Activated CD8-positive, alpha-beta memory T cell treated with anti-CD3 and anti-CD28 coated beads, Interleukin-2, amount 50 U/mL, for 24 hours (primary cell): ENCODE results near the gene SLC9A8.
"Not testable (repeated sequence)": the region's sequence is repeated elsewhere in the genome, so short reads cannot be mapped to it uniquely, and the experiment has no call there.

Source experiments
- DNase-seq: peaks from one replicate; pipeline ENCODE4 v3.0.0-alpha.2; 2020; ENCODE audit errors: extremely low read depth

SLC9A8 gene

GRCh38 chr20:49812507-49813304, at the start of gene SLC9A8:
Gene SLC9A8, plus strand, starts transcription at chr20:49812828. Its CDS starts 95 bp downstream, at chr20:49812923.
- DNase-seq: peak; percentile 70

DNA sequence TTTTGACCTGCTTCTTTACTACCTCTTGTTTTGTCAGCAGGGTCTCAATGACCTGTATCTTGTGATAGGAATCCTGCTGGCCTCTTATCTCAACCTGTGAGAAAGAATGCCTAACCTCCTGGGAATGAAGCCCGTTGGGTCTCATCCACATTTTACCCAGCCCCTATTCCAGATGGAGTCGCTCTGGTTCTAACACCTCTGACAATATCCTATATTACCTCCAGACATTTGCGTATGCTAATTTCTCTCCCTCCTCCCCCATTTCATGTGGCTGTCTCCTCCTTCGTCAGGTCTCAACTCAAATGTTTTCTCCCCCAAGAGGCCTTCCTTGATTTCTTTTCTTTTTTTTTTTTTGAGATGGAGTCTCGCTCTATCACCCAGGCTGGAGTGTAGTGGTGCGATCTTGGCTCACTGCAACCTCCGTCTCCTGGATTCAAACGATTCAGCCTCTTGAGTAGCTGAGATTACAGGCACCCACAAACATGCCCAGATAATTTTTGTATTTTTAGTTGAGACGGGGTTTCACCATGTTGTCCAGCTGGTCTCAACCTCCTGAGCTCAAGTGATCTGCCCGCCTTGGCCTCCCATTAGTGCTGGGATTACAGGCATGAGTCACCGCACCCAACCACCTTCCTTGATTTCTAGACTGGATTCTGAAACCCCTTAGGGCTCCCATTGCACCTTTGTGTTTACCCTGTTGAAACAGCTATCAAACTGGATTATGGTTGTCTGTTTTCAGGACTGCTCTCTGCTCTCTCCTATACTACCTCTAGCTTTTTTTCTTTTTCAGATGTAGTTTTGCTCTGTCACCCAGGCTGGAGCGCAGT, 49.5 kb upstream of the SLC9A8 start:
- no peak for DNase-seq

- DNase-seq: no peak
Observed at GRCh38 chr20:49765413-49765736, 47.3 kb upstream of the SLC9A8 start.

DNA sequence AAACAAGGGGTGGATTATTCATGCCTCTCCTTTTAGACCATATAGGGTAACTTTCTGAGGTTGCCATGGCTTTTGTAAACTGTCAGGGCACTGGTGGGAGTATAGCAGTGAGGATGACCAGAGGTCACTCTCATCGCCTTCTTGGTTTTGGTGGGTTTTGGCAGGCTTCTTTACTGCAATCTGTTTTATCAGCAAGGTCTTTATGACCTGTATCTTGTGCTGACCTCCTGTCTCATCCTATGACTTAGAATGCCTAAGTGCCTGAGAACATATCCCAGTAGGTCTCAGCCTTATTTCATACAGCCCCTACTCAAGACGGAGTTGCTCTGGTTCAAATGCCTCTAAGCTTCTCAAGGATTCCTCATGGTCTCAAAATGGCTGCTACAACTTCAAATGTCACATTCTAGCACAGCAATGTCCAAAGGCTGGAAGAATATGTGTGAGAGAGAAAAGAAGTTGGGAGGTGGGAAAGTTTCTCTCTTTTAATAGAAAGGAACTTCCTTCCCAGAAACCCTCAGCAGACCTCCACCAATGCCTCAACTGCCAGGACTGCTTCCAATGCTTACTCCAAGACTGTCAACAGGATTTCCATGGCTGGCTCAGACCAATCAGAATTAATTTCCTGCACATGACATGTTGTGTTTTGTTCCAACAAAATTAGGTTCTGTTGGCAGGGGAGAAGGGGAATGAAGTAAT, 46.6 kb upstream of the SLC9A8 start:
- DNase-seq: no peak

DNA sequence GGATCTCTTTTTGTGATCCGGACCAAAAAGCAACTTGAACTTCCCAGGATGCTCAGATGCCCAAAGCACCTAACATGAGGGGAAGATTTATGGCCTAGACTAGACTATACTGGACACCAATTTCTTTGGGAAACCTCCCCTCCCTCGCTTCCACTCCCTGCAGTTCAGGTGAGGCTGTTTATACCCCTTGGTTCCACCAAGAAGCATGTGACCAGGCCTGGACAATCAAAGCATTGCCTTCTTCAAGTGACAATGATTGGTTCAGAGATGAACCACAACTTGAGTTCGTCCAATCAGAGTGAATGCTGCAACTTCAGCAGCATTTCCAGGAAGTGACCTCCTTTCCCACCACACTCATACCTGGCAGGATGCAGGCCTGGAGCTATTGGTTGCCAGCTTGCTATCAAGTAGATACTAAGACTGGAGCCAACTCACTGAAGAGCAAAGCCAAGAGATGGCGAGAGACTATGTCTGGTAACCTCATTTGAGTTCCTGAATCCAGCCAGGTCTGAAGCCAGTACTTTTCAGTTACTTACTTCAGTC, 45.6 kb upstream of the SLC9A8 start:
- DNase-seq: no peak

DNA sequence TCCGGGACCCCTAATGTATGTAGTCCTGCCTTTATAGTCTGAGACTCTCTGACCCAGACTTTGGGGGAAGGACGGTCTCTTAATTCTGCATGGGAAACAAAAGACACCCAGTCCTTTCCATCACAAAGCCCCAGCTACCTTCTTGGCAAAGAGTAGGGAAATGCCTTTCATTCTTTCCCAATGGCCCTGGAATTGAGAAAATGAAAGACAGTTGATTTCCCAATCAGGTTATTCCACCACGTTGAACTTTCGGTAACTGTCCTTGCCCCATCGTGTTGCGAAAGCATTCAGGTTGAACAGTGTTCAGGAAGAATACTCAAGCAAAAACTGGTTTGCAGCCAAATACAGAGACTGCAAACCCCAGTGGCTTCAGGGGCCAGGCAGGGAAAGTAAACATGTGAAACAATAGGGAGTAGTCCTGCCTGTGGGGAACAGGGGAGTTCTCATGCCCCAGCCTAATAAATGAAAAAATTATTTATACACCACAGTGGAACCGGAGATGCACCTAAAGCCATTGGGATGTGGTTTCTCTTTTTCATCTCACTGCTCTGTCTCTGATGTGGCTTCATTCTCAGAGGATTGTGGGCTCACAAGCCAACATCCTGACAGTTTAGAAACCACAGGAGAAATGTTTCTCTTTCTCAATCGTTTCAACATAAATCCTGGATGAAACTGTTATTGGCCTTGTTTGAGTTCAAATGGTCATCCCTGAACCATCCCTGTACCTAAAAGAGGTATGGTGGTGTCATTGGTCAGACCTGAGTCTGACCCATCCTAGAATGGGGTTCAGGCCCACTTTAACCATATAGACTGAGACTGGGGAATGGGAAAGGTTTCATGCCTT, 44.2 kb upstream of the SLC9A8 start:
- DNase-seq: no peak

DNA sequence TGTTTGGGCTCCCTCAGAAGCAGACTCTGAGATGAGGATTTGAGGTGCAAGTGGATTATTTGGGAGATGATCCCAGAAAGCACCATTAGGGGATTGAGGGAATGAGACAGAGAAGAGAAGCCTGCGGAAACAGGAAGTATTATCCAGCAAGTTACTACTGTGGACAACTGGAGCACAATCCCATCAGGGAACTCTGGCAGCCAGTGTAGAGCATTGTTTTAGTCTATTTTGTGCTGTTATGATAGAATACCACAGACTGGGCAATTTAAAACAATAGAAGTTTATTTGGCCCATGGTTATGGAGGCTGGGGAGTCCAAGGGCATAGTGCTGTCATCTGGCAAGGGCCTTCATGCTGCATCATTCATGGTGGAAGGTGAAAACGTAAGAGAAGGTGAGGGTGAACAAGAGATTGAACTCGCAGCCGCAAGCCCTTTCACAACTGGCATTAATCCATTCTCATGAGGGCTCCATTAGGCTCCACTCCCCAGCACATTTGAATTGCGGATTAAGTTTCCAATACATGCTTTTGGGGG, 43.5 kb upstream of the SLC9A8 start:
- no peak for DNase-seq

GRCh38 chr20:49770634-49771033, 42.0 kb upstream of the SLC9A8 start:
- no peak for DNase-seq

DNA sequence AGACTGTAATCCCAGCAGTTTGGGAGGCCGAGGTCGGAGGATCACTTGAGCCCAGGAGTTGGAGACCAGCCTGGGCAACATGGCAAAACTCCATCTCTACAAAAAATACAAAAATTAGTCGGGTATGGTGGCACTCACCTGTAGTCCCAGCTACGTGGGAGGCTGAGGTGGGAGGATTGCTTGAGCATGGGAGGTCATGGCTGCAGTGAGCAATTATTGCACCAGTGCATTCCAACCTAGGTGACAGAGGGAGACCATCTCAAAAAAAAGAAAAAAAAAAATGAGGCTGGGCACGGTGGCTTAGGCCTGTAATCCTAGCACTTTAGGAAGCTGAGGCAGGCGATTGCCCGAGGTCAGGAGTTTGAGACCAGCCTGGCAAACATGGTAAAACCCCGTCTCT, 38.4 kb upstream of the SLC9A8 start:
- not testable (repeated sequence) for DNase-seq

DNA sequence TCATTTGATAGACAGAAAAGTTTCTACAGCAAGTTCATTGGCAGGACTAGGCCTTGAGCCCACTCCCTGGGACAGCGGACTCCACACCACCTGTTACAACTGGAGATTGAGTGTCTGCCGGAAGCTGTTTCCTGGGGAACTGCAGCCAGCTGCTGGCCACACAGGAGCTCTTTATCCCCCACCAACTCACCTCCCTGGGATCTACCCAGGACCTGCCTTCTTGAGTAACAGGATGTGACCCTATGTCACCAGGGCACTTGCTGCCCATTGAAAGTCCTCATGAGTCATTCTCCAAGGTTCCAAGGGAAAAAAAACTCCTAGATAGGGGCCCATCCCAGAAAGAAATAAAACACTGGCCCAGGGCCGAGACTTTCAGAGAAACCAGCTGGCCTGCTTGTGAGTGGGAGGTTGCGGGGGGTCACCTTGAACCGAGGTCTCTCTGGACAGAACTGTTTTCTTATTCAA, 37.4 kb upstream of the SLC9A8 start:
- DNase-seq: no peak

DNA sequence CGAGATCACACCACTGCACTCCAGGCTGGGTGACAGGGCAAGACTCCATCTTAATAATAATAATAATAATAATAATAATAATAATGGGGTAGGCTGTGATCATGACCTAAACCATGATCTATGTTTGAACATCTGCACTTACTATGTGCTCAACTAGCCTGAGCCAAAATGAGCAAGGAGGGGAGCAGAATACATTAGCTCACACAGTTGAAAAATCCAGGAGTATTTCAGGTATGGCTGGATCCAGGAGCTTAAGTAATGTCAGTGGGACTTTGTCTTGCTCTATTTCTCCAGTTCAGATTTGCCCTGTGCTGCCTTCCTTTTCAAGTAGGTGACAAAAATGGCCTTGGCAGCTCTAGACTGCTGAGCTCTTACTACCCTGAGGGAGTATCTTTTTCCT, 32.7 kb upstream of the SLC9A8 start:
- DNase-seq: no peak

DNA sequence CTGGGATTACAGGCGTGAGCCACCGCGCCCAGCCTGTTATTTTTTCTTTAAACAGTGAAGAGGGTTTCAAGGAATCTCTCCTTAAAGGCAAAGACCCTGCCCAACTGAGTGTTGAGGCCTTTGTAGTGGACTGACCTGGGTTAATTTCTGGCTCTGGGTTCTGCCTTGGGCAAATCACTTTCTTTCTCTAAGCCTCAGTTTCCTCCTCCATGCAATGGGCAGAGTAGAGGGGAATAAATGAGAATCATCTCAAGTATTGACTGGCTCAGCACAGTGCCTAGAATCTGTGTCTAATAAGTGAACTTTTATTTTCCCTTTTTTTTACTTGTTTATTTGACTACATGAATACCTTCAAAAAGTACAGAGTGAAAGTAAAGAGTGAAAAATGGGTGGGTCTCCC, 31.0 kb upstream of the SLC9A8 start:
- DNase-seq: no peak

- not testable (repeated sequence) for DNase-seq
Observed at GRCh38 chr20:49782439-49782838, 30.2 kb upstream of the SLC9A8 start.

DNA sequence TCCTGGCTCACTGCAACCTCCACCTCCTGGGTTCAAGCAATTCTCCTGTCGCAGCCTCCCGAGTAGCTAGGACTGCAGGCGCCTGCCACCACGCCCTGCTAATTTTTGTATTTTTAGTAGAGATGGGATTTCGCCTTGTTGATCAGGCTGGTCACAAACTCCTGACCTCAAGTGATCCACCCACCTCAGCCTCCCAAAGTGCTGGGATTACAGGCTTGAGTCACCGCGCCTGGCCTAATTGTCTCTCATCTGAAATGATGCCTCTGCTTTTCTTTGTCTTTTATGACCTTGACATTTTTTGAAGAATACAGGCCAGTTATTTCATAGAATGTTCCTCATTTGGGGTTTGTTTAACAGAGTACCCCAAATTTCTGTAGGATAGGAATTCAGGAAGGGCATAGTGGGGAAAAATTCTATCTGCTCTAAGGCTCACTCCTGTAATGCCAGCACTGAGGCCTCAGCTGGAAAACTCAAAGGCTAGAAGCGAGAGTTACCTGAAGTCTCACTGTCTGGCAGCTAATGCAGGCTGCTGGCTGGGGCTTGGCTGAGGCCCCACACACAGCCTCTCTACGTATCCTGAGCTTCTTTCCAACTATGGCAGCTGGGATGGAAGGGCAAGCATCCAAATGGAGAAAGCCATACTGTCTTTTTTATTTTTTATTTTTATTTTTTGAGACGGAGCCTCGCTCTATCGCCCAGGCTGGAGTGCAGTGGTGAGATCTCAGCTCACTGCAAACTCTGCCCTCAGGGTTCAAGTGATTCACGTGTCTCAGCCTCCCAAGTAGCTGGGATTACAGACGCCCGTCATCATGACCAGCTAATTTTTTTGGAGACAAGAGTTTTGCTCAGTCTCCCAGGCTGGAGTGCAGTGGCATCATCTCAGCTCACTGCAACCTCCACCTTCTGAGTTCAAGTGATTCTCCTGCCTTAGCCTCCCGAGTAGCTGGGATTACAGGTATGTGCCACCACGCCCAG, 29.3 kb upstream of the SLC9A8 start:
- not testable (repeated sequence) for DNase-seq

- no peak for DNase-seq
Observed at GRCh38 chr20:49784291-49784690, 28.3 kb upstream of the SLC9A8 start.

DNA sequence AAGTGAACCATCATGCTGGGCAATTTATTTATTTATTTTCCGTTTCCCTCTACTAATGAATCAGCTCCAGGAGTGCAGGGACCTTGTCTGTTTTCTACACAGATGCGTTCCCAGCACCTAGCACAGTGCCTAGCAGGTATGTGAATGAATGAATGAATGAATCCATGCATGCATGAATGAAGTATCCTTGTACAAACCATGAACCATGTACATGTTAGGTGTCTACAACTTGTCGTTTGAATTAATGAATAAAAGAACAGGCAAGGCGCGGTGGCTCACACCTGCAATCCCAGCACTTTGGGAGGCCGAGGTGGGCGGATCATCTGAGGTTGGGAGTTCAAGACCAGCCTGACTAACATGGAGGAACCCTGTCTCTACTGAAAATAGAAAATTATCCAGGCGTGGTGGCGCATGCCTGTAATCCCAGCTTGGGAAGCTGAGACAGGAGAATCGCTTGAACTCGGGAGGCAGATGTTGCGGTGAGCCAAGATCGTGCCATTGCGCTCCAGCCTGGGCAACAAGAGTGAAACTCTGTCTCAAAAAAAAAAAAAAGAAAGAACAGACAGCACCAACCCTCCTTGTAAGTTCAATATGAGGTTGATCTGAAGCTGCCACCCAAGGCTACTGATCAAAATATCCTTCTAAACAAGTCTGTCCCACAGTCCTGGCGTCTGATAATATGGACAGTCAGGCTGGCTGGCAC, 27.3 kb upstream of the SLC9A8 start:
- no peak for DNase-seq

DNA sequence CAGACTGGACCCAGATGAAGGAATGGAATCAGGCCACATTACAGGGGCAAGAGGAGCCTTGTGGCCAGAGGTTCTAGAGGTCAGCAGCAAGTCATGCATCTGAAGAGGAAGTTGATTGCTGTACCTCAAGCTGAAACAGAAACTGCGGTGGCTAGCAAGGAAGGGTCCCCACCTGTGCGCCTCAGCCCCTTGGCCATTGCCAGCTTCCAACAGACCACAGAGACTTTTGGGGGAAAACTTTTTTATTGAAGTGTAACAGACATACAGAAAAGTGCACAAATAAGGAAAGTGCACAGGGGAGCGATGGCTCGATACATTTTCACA, 26.8 kb upstream of the SLC9A8 start:
- DNase-seq: no peak

DNA sequence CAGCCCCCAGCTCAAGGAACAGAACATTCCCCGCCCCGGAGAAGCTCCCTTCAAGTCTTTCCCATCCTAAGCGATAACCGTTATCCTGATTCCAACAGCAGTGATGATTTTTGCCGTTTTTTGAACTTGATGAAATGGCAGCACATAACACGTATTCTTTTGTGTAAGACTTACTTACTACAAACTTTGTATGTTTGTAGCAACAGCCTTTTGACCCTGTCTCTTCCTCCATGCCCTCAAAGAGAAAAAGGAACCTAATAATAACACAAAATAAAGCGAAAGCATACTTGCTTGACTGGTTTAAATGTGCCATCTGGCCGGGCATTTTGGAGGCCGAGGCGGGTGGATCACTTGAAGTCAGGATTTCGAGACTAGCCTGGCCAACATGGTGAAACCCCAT, 26.4 kb upstream of the SLC9A8 start:
- no peak for DNase-seq

DNA sequence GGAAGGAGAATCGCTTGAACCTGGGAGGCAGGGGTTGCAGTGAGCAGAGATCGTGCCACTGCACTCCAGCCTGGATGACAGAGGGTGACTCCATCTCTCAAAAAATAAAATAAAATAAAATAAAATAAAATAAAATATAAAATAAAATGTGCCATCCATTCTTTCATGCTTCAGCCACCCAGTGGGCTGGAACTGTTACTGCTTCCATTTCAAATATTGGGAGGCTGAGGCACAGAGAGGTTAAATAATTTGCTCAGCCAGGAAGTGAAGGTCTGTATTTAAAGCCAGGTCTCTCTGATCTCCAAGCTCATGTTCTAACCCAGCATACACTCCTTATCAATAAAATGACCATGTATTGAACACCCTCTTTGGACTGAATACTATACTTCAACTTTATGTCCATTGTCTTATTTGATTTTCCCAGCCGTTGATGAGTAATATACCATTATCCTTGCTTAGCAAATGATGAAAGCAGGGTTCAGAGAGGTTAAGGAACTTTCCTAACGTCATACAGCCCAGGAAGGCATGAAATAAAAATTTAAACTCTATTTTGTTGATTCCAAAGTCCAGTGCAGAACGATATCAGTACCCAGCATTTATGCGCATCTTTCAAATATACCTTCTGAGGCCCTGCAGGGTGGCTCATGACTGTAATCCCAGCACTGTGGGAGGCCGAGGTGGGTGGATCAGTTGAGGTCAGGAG, 25.8 kb upstream of the SLC9A8 start:
- no peak for DNase-seq
